Heart right ventricle (tissue), 16 donors: ENCODE measurements around the gene MTSS2. TPM values are rescaled to one million over a fixed set of nuclear protein-coding genes. Genes with fewer than 3 reads are reported as not detected.

Experiments
- ATAC-seq, 8 donors: fragments of 200-7000 bp; cut with Tn5 transposase; one replicate each; pipeline ENCODE4 v1.9.1; 2020; ENCODE audit warnings: mild to moderate bottlenecking in 8 of 8, moderate library complexity in 8 of 8, moderate number of reproducible peaks in 1 of 8
- DNase-seq, 2 donors: peaks; one replicate each; pipeline ENCODE4 v3.0.0-alpha.2; 2020
- H3K27ac ChIP-seq, 10 donors: fragments of 200-600 bp; sonication (generic) in 2 of 10; one replicate each; pipeline versions ENCODE4 v1.5.0 to v1.8.0; 2020 to 2022; ENCODE audit warnings: mild to moderate bottlenecking in 3 of 10
- H3K27me3 ChIP-seq, 7 donors: fragments of 200-600 bp; one replicate each; pipeline ENCODE4 v1.8.0; 2021 to 2022; ENCODE audit warnings: mild to moderate bottlenecking in 2 of 7
- H3K36me3 ChIP-seq, 9 donors: fragments of 200-600 bp; sonication (generic) in 1 of 9; one replicate each; pipeline versions ENCODE4 v1.5.0 to v1.8.0; 2020 to 2022; ENCODE audit warnings: mild to moderate bottlenecking in 2 of 9
- H3K4me1 ChIP-seq, 9 donors: fragments of 200-600 bp; sonication (generic) in 1 of 9; one replicate each; pipeline versions ENCODE4 v1.5.0 to v1.8.0; 2020 to 2022; ENCODE audit warnings: mild to moderate bottlenecking in 4 of 9
- H3K4me3 ChIP-seq, 10 donors: fragments of 200-600 bp; sonication (generic) in 2 of 10; one replicate each; pipeline versions ENCODE4 v1.5.0 to v1.8.0; 2020 to 2022; ENCODE audit warnings: mild to moderate bottlenecking in 7 of 10, moderate library complexity in 2 of 10
- H3K9me3 ChIP-seq, 11 donors: fragments of 200-600 bp in 10 of 11; sonication (generic) in 2 of 11; one replicate each; pipeline versions ENCODE4 v1.5.0 to v1.8.0; 2013 to 2022; ENCODE audit warnings: mild to moderate bottlenecking in 2 of 11, control low read depth in 1 of 11, moderate library complexity in 1 of 11
- CTCF ChIP-seq, 9 donors: fragments of 200-600 bp; sonication (generic) in 2 of 9; IDR thresholded peaks; one replicate each; pipeline versions ENCODE4 v1.5.0 to v1.8.0; 2021 to 2022; ENCODE audit warnings: antibody characterized with exemption in 9 of 9, mild to moderate bottlenecking in 5 of 9, moderate library complexity in 1 of 9
- WGBS, 2 donors: extraction: QIAGEN DNeasy Blood & Tissue Kit; methylation state at CpG; one replicate each; pipeline ENCODE4 v1.1.7; 2013; ENCODE audit warnings: inconsistent platforms in 1 of 2; 5-methylcytosine and 5-hydroxymethylcytosine counted together
- intact Hi-C, 10 donors: fragments of 100-400 bp; cut with DNase I; formaldehyde crosslinking; loops; one replicate each; pipeline versions ENCODE4 v1.11.1 to v1.14.2; 2022
- polyA plus RNA-seq, 2 donors: library from polyadenylated mRNA; stranded (reverse); fragments of 200-250 nt; gene quantifications; one replicate each; pipeline ENCODE4 v1.2.3, GENCODE V29; 2013
- total RNA-seq, 10 donors: library from RNA; stranded (reverse); fragmentation: NEBNext Ultra II Directional in 3 of 10; extraction: Animal tissue kit (Norgen Biotek cat#: 25700) in 3 of 10; gene quantifications; one replicate each; pipeline versions ENCODE4 v1.2.1 to v1.2.4, GENCODE V29; 2021 to 2023
- donor health status: Arrhythmogenic right ventricular cardiomyopathy.
- donor health status: ischemic (EF 13 %, LVEDD 7.1; RV severe dilation, severe dysfunction).
- donor health status: healthy with polysubstance abuse.
- donor health status: DM: no; HTN: yes; CAD: no.
- donor health status: DM: no; HTN: no; CAD: no.
- donor health status: ischemic (EF 25% LVEDD 6.9; RV normal size, moderate dysfunction).
- donor health status: ischemic (EF 25% LVEDD 5.7; RV mildly dilated, moderate dysfunction).
- donor health status: healthy.
- donor health status: DM: yes; HTN: yes; CAD: no.
- donor health status: Ischemic cardiomyopathy.
- donor health status: ischemic (EF 35%, LVEDD 5.7; RV mildly dilated, moderate dysfunction).
- donor health status: nonischemic (EF 11% LVEDD 7.7; RV severe dilation, severe dysfunction).
- donor health status: DM: yes; HTN: yes; CAD: no.
- donor health status: PGD.
- donor health status: ischemic (EF 29% LVEDD 5.4; RV normal size, mild dysfunction).
- donor health status: nonischemic (EF 23%, LVEDD 6.1; RV moderate dilation, normal function).

MTSS2 gene
- total and polyA plus RNA-seq, 12 donors, result 39.0 to 121 (median 58.9) TPM

DNA sequence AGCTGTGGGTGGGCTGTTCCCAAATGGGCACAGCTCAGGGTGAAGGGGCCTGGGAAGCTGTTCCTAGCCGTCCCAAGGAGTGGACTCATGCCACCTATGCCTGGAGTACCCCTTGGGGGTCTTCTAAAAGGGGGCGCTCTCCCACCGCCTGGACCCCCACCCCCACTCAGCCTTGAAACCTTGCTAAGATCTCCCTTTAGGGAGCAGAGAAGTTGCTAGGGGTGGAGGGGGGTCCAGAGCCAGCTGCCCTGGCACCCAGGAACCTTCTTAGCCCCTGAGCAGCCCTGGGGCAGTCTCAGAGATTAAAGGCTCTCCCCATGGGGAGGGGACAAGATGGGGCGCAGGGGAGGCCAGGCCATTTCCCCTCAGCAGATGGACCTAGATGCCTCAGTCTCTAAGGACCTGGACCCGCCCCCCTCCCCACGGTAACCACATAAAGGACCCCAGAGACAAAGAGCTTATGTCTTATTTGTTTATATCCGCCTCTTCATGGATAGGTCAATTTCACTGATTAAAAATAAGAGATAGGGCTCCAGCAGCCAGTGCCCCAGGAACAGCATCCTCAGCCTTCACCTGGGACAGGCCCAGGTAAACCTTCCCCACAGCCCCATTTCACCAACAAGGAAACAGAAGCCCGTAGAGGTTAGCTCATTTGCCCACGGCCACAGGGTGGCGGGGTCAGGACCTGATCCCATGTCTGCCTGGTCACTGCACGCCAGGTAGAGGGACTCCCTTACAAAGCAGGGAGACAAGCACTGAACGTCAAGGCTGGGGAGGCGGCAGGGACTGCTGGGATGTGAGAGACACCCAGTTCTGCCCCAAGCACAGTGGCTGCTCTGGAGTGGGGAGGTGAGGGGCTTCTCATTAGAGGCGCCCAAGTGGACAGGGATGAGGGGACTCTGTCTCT, 3.4 kb downstream of the MTSS2 start:
- H3K4me3 ChIP-seq, result peak overlapping the region in 1 of 10 donors; percentile 17
- intact Hi-C loops, result loop anchor here in 5 of 10 donors (5.0 to 10.0 kb wide), 4 partner anchors 55 to 90 kb away; no protein-coding TSS in a partner anchor
- no peaks in the 10 kb centered on the region for H3K9me3 ChIP-seq
- H3K27me3 ChIP-seq, result peaks cover 0 to 9% (median 0%) of the 10 kb centered on the region in 7 donors
- ATAC-seq (no peak), DNase-seq (peak in 1 of 2 donors; percentile 10)
- peak in 1 of 9 donors; percentile 8 for TF ChIP-seq CTCF (IDR thresholded peaks at IDR 0.05)
- peaks cover 0 to 27% (median 17%) of the 10 kb centered on the region in 9 donors for H3K36me3 ChIP-seq
- 74 to 75% methylated on average over 14 of the region's 14 CpGs for WGBS, 2 donors
- H3K4me1 ChIP-seq, result peaks cover 39 to 80% (median 58%) of the 10 kb centered on the region in 9 donors
- peak overlapping the region in 8 of 10 donors; percentile 5 to 86 (median 53) for H3K27ac ChIP-seq

GRCh38 chr16:70681382-70682238, 4.2 kb downstream of the MTSS2 start:
- DNase-seq, result peak in 1 of 2 donors; percentile 20
- Histone ChIP-seq H3K36me3 (peaks cover 0 to 35% (median 18%) of the 10 kb centered on the region in 9 donors), H3K27ac (peak overlapping the region in 9 of 10 donors; percentile 5 to 64 (median 54)), H3K4me3 (peak overlapping the region in 1 of 10 donors; percentile 17), H3K4me1 (peaks cover 39 to 74% (median 54%) of the 10 kb centered on the region in 9 donors), H3K9me3 (no peaks in the 10 kb centered on the region), H3K27me3 (peaks cover 0 to 9% (median 0%) of the 10 kb centered on the region in 7 donors)
- intact Hi-C loops, result loop anchor here in 9 of 10 donors (2.0 to 10.0 kb wide), 5 partner anchors 56 to 91 kb away; no protein-coding TSS in a partner anchor
- peak in 5 of 8 donors; percentile 1 to 12 (median 9) for ATAC-seq
- WGBS, 2 donors, result 56 to 62% methylated on average over 13 of the region's 13 CpGs
- TF ChIP-seq CTCF (IDR thresholded peaks at IDR 0.05), result no peak

DNA sequence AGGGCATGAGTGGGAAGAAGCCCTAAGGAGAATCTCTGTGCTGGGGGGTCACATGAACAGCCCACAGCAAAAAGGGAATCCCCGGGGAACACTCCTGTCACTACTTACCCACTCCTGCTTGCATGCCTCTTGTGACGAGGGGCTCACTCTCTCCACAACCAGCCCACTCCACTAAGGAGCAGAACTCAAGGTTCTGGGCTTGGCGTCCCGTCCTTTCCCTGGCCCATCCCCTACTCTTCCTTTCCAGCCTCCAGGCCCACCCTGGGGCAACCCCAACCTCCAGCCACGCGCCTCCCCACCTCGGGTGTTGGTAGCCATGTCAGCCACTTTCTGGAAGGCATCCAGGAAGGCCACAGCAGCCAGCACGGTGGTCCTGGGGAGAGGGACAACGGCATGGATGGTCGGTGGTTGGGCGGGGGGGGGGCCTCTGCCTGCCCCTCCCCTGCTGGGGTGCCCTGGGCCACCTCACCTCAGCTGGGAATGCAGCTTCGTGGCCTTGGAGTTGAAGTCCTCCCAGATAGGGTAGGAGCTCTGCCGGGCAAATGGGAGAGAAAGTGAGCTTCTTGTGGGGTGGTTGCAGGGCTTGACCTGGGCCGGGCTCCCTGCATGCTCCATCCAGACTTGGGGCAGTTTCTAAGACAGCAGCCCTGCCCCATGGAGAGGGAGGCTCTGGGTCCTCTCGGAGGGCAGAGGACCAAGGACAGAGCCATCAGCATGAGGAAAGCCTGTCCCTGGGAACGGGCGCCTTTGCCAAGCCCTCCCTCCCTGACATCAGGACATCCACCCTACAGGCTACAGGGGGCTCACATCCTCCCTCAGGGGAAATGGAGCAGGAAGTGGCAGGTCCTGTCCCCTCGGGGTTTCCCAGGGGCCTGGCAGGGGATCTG, 5.1 kb downstream of the MTSS2 start:
- ATAC-seq (peak in 4 of 8 donors; percentile 4 to 21 (median 12)), DNase-seq (peak in 1 of 2 donors; percentile 39)
- 57 to 66% methylated on average over 18 of the region's 18 CpGs for WGBS, 2 donors
- Histone ChIP-seq H3K9me3 (no peaks in the 10 kb centered on the region), H3K4me1 (peaks cover 35 to 77% (median 50%) of the 10 kb centered on the region in 9 donors), H3K4me3 (peak overlapping the region in 1 of 10 donors; percentile 6), H3K36me3 (peaks cover 0 to 44% (median 18%) of the 10 kb centered on the region in 9 donors), H3K27ac (peak overlapping the region in 8 of 10 donors; percentile 5 to 64 (median 55)), H3K27me3 (peaks cover 0 to 9% (median 0%) of the 10 kb centered on the region in 7 donors)
- intact Hi-C loops, result loop anchor here in 9 of 10 donors (2.0 to 10.0 kb wide), 5 partner anchors 57 to 92 kb away; no protein-coding TSS in a partner anchor
- no peak for TF ChIP-seq CTCF (IDR thresholded peaks at IDR 0.05)
